ENCODE measurements around the gene TBC1D14.
"Not testable (repeated sequence)": the region's sequence is repeated elsewhere in the genome, so short reads cannot be mapped to it uniquely, and the experiment has no call there.

TBC1D14 gene

DNA sequence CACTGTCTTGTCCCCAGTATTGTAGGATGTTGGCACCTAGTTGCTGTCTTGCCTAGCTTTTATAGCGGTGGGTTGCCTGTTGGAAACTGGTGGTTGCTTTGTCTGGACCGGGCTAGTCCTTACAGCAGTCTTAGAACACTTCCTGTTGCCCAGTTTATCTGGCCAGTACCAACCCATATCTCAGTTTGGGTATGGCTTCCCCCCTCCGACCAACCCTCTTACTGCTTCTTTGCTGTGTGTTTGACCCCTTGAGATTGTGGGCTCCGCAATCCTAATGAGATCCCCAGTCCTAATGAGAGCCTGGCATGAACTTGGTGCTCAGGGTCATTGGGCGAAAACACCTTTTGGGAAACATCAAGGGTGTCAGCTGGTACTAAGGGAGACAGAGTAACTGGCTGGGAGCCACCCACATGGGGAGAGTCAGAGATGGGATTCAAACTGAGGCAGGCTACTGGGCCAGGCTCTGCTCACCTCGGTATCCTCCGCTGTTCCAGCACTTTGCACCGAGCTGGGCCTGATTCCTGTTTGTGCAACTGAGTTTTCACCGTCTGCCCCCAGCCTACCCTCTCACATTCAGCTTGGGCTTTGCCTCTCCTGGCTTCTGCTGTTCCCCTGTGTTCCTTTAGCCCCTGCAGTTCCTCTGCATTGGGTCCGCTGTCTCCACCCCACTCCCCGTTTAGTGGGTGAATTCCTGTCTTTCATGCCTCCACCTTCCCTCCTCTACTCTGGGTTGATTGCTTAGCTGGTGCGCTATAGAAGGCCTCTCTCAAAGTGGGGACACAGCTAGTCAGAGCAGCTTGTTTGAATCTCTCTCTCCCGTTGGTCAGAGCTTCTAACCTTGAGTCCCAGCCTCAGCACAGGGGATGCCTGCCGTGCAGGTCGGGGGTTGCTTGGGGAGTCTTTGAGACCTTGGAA, 1.6 kb downstream of the TBC1D14 start:
- Histone ChIP-seq H3K4me1 (ENCODE audit: control insufficient read depth, insufficient read depth, low read length, poor library complexity, severe bottlenecking) (peaks cover 20% of the 10 kb centered on the region), H3K9me3 (ENCODE audit: control insufficient read depth, low read length) (no peaks in the 10 kb centered on the region), H3K36me3 (ENCODE audit: control insufficient read depth, insufficient read depth, low read length) (no peaks in the 10 kb centered on the region), H3K27ac (ENCODE audit: low read depth, low read length, severe bottlenecking) (no peak overlapping the region), H3K4me3 (ENCODE audit: extremely low read depth, insufficient read depth, low read length, poor library complexity, severe bottlenecking) (peak overlapping the region; percentile 64)
- WGBS, 2 experiments (ENCODE audit: insufficient coverage in 2 of 2) = 94% methylated on average over 10 to 11 of the region's 15 CpGs

DNA sequence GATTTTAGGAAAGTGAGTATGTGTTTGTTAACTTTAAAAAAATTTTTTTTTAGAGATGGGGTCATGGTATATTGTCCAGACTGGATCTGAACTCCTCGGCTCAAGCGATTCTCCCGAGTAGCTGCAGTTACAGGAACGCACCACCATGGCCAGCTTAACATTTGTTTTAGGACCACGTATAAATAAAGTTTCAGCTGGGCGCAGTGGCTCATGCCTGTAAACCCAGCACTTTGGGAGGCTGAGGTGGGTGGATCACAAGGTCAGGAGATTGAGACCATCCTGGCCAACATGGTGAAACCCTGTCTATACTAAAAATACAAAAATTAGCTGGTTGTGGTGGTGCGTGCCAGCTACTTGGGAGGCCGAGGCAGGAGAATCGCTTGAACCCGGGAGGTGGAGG, 2.3 kb downstream of the TBC1D14 start:
- H3K27ac ChIP-seq (ENCODE audit: low read depth, low read length, severe bottlenecking); H3K4me3 ChIP-seq (ENCODE audit: extremely low read depth, insufficient read depth, low read length, poor library complexity, severe bottlenecking); H3K36me3 ChIP-seq (ENCODE audit: control insufficient read depth, insufficient read depth, low read length); H3K9me3 ChIP-seq (ENCODE audit: control insufficient read depth, low read length): not testable (repeated sequence)
- peaks cover 26% of the 10 kb centered on the region for H3K4me1 ChIP-seq (ENCODE audit: control insufficient read depth, insufficient read depth, low read length, poor library complexity, severe bottlenecking)
- WGBS, 2 experiments (ENCODE audit: insufficient coverage in 2 of 2) = 92 to 94% methylated on average over 5 to 8 of the region's 10 CpGs

DNA sequence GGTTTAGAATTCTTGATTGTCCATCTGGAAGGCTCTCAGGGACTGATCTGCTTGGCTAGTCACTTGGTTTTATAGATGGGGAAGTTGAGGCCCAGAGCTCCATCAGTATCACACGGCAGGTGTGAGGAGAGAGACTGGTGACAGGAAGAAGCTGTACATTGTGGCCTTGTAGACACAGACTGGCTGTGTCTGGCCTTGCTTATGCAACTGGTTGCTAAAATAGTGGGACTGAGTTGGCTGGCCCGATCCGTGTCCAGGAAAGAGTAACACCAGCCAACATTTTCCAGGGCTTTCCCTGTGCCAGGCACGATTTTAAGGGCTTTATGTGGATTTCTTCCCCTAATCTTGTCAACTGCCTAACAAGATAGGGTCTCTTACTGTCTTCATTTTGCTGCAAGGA, 2.8 kb downstream of the TBC1D14 start:
- no peaks in the 10 kb centered on the region for H3K36me3 ChIP-seq (ENCODE audit: control insufficient read depth, insufficient read depth, low read length)
- 92 to 98% methylated on average over 3 to 4 of the region's 4 CpGs for WGBS, 2 experiments (ENCODE audit: insufficient coverage in 2 of 2)

DNA sequence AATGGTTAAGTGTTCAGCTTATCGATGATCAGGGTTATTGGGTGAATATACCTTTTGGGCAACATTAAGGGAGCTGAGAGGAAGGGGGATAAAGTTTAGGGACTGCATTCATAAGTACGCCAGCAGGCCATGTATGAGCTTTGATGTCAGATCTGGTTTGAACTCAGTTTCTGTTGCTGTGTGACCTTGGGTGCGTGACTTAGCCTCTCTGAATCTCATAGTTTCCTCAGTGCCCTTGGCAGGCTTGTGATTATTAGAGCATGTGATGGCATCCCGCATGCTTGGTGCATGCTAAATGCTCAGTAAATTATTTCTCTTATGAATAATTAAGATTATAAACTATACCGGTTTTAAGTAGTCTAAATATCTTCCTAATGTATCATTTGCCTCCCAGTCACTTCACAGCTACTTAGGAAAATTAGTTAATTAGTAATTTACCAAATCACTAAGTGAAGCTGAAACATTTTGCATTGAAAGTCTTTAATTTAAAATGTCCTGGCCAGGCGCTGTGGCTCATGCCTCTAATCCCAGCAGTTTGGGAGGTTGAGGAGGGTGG, 3.8 kb downstream of the TBC1D14 start:
- H3K36me3 ChIP-seq (ENCODE audit: control insufficient read depth, insufficient read depth, low read length) = no peaks in the 10 kb centered on the region
- H3K4me3 ChIP-seq (ENCODE audit: extremely low read depth, insufficient read depth, low read length, poor library complexity, severe bottlenecking) = no peak overlapping the region
- H3K4me1 ChIP-seq (ENCODE audit: control insufficient read depth, insufficient read depth, low read length, poor library complexity, severe bottlenecking) = peaks cover 23% of the 10 kb centered on the region
- 90 to 96% methylated on average over 2 to 3 of the region's 6 CpGs for WGBS, 2 experiments (ENCODE audit: insufficient coverage in 2 of 2)
- H3K27ac ChIP-seq (ENCODE audit: low read depth, low read length, severe bottlenecking) = no peak overlapping the region
- no peaks in the 10 kb centered on the region for H3K9me3 ChIP-seq (ENCODE audit: control insufficient read depth, low read length)

More for the DNA sequence above, 2.8 kb downstream of the TBC1D14 start:
- no peaks in the 10 kb centered on the region for H3K9me3 ChIP-seq (ENCODE audit: control insufficient read depth, low read length)
- H3K27ac ChIP-seq (ENCODE audit: low read depth, low read length, severe bottlenecking) = no peak overlapping the region
- H3K4me1 ChIP-seq (ENCODE audit: control insufficient read depth, insufficient read depth, low read length, poor library complexity, severe bottlenecking) = peaks cover 26% of the 10 kb centered on the region
- H3K4me3 ChIP-seq (ENCODE audit: extremely low read depth, insufficient read depth, low read length, poor library complexity, severe bottlenecking) = no peak overlapping the region

DNA sequence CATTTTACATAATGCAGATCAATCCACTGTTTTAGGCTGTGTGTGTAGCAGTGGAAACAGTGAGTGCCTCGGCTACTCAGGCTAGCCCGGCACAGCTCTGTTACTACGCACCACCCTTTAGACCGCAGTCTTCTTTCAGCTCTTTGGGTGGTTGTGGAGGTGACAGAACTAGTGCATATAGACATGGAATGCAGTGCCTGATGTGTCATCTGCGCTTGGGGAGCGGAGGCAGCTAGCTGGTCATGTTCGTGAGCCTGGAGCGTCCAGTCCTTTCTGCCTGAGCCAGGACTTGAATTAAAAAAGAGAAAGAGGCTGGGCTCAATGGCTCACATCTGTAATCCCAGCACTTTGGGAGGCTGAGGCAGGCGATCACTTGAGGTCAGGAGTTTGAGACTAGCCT, 4.8 kb downstream of the TBC1D14 start:
- no peak overlapping the region for H3K4me3 ChIP-seq (ENCODE audit: extremely low read depth, insufficient read depth, low read length, poor library complexity, severe bottlenecking)
- 81 to 92% methylated on average over 5 to 9 of the region's 9 CpGs for WGBS, 2 experiments (ENCODE audit: insufficient coverage in 2 of 2)
- H3K27ac ChIP-seq (ENCODE audit: low read depth, low read length, severe bottlenecking) = no peak overlapping the region
- H3K9me3 ChIP-seq (ENCODE audit: control insufficient read depth, low read length) = no peaks in the 10 kb centered on the region
- peaks cover 23% of the 10 kb centered on the region for H3K4me1 ChIP-seq (ENCODE audit: control insufficient read depth, insufficient read depth, low read length, poor library complexity, severe bottlenecking)
- H3K36me3 ChIP-seq (ENCODE audit: control insufficient read depth, insufficient read depth, low read length) = no peaks in the 10 kb centered on the region

DNA sequence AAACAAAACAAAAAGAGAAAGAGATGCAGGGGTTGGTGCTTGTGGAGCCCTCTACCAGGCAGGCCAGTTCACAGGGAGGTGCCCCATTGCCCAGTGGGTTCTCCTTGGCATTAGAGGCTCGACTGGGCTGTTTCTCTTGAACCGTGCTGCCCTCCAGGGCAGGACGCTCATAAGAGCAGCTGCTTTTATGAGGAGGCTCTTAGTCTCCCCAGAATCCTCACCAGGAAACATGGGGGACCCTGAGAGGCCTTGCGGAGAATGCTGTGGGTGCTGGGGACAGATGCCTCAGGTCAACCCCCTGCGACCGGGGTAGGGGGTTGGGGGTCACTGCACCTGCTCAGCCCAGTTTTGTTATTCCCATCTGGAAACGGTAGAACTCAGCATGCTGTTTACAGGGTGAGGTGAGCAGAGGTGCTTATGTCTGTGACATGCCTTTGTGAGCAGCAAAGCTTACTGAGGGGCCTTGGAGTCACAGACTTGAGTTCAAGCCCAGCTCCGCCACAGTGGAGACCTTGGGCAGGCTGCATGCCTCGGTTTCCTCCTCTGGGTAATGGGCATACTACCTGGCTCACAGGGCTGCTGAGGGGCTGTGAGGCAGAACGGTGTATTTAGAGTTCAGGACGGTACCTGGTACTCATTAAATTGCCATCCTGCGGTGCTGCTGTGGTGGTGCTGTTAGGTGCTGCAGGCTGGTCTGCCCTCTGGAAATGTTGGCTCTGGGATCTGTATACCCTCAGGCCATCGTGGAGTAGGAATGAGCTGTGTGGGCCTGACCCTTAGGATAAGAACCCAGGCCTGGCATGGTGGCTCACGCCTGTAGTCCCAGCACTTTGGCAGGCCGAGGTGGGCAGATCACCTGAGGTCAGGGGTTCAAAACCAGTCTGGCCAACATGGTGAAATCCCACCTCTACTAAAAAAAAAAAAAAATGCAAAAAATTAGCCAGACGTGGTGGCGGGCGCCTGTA, 5.7 kb downstream of the TBC1D14 start:
- Histone ChIP-seq H3K4me1 (ENCODE audit: control insufficient read depth, insufficient read depth, low read length, poor library complexity, severe bottlenecking) (peaks cover 23% of the 10 kb centered on the region), H3K4me3 (ENCODE audit: extremely low read depth, insufficient read depth, low read length, poor library complexity, severe bottlenecking) (no peak overlapping the region), H3K27ac (ENCODE audit: low read depth, low read length, severe bottlenecking) (no peak overlapping the region), H3K9me3 (ENCODE audit: control insufficient read depth, low read length) (no peaks in the 10 kb centered on the region), H3K36me3 (ENCODE audit: control insufficient read depth, insufficient read depth, low read length) (no peaks in the 10 kb centered on the region)
- WGBS, 2 experiments (ENCODE audit: insufficient coverage in 2 of 2) = 86 to 94% methylated on average over 9 to 16 of the region's 18 CpGs

DNA sequence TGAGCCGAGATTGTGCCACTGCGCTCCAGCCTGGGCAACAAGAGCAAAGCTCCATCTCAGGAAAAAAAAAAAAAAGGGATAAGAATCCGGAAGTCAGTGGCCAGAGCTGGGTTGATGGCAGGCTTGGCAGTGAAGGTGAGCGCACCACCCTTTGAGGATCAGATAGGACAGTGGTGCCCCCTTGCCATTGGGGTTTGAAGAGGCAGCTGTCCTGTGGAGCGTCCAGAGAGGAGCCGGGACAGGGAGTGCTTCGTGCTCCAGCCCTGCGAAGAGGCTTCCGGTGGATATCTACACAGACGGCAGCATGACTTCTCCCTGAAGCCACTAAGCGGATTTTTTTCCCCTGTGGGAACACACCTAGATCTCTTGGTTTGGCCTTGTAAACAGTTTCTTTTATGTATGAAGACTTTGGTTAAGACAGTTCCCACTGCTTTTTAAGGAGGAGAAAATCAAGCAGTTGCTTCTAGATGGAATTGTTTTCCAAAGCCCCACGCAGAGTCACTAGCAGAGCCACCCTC, 6.5 kb downstream of the TBC1D14 start:
- Histone ChIP-seq H3K36me3 (ENCODE audit: control insufficient read depth, insufficient read depth, low read length) (no peaks in the 10 kb centered on the region), H3K4me3 (ENCODE audit: extremely low read depth, insufficient read depth, low read length, poor library complexity, severe bottlenecking) (no peak overlapping the region), H3K4me1 (ENCODE audit: control insufficient read depth, insufficient read depth, low read length, poor library complexity, severe bottlenecking) (peaks cover 23% of the 10 kb centered on the region), H3K27ac (ENCODE audit: low read depth, low read length, severe bottlenecking) (no peak overlapping the region), H3K9me3 (ENCODE audit: control insufficient read depth, low read length) (no peaks in the 10 kb centered on the region)
- 87 to 88% methylated on average over 12 of the region's 12 CpGs for WGBS, 2 experiments (ENCODE audit: insufficient coverage in 2 of 2)

DNA sequence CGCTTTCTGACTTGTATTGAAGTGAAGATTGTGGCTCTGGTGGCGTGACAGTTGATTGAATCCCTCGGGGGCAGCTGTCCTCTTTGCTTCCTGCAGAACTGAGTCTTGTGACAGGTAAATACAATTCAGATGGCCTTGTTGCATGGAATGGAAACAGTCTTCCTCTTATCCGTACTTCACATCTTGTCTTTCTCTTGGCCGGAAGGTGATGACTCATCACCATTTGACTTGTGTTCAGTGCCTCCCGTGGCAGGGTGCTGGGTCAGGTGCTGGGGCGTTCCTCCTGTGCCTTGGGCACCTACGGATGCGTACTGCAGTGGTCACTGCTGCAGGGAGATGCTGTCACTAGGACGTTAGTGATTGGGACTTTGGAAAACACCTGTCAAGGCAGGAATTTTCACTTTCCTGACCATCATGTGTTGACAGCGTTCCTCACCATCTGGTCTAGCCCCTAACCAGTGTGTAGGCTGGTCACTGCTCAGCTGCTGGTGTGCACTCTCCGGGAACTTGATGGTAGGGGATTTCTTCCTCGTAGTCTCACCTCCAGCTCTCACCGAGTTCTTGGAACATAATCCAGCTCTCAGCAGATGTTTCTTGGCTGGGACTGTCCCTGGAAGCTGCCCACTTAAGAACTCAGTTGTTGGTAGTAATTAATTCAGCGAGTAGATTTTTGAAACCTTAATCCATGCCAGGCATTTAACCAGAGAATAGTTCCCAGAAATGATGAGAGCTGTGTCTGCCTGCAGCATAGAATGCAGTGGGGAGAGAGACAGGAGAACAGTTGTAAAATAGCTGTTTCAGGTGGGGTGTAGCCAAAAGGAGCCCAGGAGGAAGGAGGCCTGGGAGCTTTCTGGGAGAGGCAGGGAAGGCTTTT, 7.2 kb downstream of the TBC1D14 start:
- no peak overlapping the region for H3K27ac ChIP-seq (ENCODE audit: low read depth, low read length, severe bottlenecking)
- peaks cover 23% of the 10 kb centered on the region for H3K4me1 ChIP-seq (ENCODE audit: control insufficient read depth, insufficient read depth, low read length, poor library complexity, severe bottlenecking)
- no peak overlapping the region for H3K4me3 ChIP-seq (ENCODE audit: extremely low read depth, insufficient read depth, low read length, poor library complexity, severe bottlenecking)
- 81 to 82% methylated on average over 10 to 13 of the region's 15 CpGs for WGBS, 2 experiments (ENCODE audit: insufficient coverage in 2 of 2)
- no peaks in the 10 kb centered on the region for H3K9me3 ChIP-seq (ENCODE audit: control insufficient read depth, low read length)
- H3K36me3 ChIP-seq (ENCODE audit: control insufficient read depth, insufficient read depth, low read length) = no peaks in the 10 kb centered on the region

DNA sequence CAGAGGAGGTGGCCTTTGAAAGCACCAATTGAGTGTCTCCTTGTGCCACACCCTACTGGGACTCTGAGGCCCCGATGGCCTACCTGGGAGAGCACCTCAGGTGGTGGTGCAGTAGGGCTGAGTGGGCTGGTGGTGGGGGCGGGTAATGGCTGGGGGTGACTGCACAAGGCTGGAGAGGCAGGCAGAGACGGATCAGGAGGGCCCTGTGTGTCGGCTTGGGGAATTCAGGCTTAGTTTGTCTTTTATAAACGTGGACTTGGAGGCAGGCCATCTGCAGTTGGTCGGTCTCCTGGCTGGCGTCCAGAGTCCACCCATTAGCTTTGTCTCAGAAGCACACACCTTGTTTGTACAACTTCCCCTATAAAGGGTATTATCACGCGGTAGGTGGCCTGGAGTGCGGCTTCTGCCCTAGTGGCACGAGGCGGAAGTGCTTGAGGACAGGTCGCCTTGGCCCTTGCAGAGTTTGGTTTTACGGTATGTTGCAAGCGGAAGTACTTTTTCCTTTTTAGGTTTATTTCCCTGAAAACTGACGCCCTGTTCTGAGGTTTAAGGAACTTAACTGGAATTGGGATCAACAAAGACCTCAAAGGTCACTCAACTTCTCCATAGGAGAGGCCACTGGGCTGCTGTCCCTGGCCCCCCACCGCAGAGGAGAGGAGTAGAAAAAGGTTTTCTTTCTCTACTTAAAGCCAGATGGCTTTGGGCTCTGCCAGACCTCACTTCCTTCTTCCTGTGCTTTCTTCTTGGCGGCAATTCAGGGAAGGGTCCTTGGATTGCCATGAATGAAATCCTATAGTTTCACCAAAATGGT, 8.0 kb downstream of the TBC1D14 start:
- H3K4me1 ChIP-seq (ENCODE audit: control insufficient read depth, insufficient read depth, low read length, poor library complexity, severe bottlenecking) = peaks cover 23% of the 10 kb centered on the region
- 73 to 75% methylated on average over 14 of the region's 18 CpGs for WGBS, 2 experiments (ENCODE audit: insufficient coverage in 2 of 2)
- no peaks in the 10 kb centered on the region for H3K36me3 ChIP-seq (ENCODE audit: control insufficient read depth, insufficient read depth, low read length)
- H3K27ac ChIP-seq (ENCODE audit: low read depth, low read length, severe bottlenecking) = no peak overlapping the region
- H3K4me3 ChIP-seq (ENCODE audit: extremely low read depth, insufficient read depth, low read length, poor library complexity, severe bottlenecking) = no peak overlapping the region
- no peaks in the 10 kb centered on the region for H3K9me3 ChIP-seq (ENCODE audit: control insufficient read depth, low read length)
